Esophagus muscularis mucosa (tissue), 4 donors: ENCODE data around the gene C4orf33.

Source experiments
- EP300 ChIP-seq: sonication (generic); formaldehyde crosslinking; IDR thresholded peaks from one replicate; pipeline ENCODE4 v1.6.1; 2017; ENCODE audit warnings: antibody characterized with exemption
- POLR2A ChIP-seq: fragments of 450-650 bp; IDR thresholded peaks from one replicate; pipeline ENCODE4 v1.6.1; 2017; ENCODE audit warnings: antibody characterized with exemption, moderate library complexity, mild to moderate bottlenecking, low read depth
- POLR2AphosphoS5 ChIP-seq, 2 donors: sonication (generic); formaldehyde crosslinking; IDR thresholded peaks; one replicate each; pipeline ENCODE4 v1.6.1; 2017; ENCODE audit warnings: antibody characterized with exemption in 2 of 2
- TF ChIP-seq, protein P1 (sequence below), 3 experiments: fragments of 200-600 bp in 2 of 3; fragments of 450-650 bp in 1 of 3; sonication (generic) in 2 of 3; IDR thresholded peaks; one replicate each; pipeline ENCODE4 v1.5.1; 2017 to 2019; ENCODE audit warnings: antibody characterized with exemption in 3 of 3, mild to moderate bottlenecking in 2 of 3, moderate library complexity in 1 of 3

DNA sequence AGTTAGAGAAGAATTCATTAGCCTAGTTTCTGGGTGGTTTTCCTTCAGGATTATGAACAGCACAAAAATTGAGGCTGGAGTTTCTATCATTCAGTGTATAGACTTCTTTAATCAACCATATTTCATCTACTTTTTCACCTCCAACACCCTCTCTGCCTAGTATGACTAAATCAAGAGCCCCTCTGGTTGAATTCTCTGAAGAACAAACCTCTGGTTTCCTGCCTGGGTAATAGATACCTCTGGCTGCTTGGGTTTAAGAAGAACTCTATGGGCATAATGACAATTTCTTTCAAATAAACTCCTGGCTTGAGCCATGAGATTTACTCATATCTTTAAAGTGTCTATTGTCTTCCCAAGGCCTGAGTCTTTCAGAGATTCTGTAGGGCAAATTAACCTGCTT is 66.5 kb downstream of the C4orf33 start:
- TF ChIP-seq, protein P1, sequence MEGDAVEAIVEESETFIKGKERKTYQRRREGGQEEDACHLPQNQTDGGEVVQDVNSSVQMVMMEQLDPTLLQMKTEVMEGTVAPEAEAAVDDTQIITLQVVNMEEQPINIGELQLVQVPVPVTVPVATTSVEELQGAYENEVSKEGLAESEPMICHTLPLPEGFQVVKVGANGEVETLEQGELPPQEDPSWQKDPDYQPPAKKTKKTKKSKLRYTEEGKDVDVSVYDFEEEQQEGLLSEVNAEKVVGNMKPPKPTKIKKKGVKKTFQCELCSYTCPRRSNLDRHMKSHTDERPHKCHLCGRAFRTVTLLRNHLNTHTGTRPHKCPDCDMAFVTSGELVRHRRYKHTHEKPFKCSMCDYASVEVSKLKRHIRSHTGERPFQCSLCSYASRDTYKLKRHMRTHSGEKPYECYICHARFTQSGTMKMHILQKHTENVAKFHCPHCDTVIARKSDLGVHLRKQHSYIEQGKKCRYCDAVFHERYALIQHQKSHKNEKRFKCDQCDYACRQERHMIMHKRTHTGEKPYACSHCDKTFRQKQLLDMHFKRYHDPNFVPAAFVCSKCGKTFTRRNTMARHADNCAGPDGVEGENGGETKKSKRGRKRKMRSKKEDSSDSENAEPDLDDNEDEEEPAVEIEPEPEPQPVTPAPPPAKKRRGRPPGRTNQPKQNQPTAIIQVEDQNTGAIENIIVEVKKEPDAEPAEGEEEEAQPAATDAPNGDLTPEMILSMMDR (IDR thresholded peaks at IDR 0.05) = no peak
- TF ChIP-seq POLR2A (no peak), EP300 (no peak), POLR2AphosphoS5 (IDR thresholded peaks at IDR 0.05) (no peak)
